ENCODE results near the gene SSH3.

The SSH3 gene

DNA sequence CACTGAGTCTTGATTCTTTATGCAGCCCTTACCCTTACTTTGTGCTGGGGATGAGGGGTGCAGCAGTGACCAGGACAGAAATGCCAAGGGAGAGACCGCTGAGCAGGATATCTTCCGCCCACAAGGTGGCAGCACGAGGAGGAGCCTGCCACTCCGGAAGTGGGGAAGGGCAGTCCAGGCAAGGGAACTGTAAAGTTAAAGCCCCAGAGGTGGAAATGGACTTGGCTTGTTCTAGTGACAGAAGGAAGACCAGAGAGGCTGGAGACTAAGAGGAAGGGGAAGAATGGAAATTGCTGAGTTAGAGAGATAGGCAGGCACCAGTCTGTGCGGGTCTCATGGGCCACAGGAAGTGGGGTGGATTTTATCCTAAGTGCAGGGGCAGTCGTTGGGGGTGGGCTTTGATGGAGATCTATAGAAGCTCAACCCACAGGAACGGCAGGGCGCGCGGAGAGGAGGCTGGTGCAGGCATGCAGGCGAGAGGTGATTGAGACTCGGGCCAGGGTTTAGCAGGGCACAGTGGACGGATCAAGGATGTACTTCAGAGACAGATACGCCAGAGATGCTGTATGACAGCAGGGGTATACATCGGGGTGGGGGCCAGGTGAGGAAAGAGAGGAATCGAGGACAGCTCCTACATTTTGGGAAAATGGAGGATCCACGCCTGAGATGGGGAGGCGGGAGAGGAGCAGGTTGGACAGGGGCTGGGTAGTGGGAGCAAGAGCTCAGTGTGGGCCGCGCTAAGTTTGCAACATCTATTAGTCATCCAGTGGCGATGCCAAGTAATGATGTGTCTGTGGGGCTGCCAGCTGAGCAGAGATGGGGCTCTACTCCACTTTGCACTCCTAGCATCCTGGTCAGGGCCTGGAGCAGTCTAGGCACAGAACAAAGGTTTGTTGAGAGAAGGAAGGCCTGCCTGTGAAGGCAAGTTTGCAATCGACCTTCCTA, 40.3 kb upstream of the SSH3 start:
- TF ChIP-seq, protein P1, sequence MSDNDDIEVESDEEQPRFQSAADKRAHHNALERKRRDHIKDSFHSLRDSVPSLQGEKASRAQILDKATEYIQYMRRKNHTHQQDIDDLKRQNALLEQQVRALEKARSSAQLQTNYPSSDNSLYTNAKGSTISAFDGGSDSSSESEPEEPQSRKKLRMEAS (IDR thresholded peaks at IDR 0.05; ENCODE audit: low read depth, low read length) = 0 out of 2 replicates have a peak, but pooled peaks have one; percentile 9
- TF ChIP-seq MYC (IDR thresholded peaks at IDR 0.05; ENCODE audit: low read depth, low read length) = no peak
- no peak for TF ChIP-seq POLR2A (IDR thresholded peaks at IDR 0.05; ENCODE audit: extremely low read depth, insufficient read length)
- TF ChIP-seq, protein P2, sequence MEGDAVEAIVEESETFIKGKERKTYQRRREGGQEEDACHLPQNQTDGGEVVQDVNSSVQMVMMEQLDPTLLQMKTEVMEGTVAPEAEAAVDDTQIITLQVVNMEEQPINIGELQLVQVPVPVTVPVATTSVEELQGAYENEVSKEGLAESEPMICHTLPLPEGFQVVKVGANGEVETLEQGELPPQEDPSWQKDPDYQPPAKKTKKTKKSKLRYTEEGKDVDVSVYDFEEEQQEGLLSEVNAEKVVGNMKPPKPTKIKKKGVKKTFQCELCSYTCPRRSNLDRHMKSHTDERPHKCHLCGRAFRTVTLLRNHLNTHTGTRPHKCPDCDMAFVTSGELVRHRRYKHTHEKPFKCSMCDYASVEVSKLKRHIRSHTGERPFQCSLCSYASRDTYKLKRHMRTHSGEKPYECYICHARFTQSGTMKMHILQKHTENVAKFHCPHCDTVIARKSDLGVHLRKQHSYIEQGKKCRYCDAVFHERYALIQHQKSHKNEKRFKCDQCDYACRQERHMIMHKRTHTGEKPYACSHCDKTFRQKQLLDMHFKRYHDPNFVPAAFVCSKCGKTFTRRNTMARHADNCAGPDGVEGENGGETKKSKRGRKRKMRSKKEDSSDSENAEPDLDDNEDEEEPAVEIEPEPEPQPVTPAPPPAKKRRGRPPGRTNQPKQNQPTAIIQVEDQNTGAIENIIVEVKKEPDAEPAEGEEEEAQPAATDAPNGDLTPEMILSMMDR (IDR thresholded peaks at IDR 0.05; ENCODE audit: low read depth, low read length) = peak; percentile 91
- no peak overlapping the region for H3K4me3 ChIP-seq (ENCODE audit: low read depth, low read length)
- DNase-seq (ENCODE audit: low read depth) = peak; percentile 92

- no peak for DNase-seq (ENCODE audit: low read depth)
- H3K4me3 ChIP-seq (ENCODE audit: low read depth, low read length) = no peak overlapping the region
- TF ChIP-seq, protein P2 (IDR thresholded peaks at IDR 0.05; ENCODE audit: low read depth, low read length) = no peak
- TF ChIP-seq MYC (IDR thresholded peaks at IDR 0.05; ENCODE audit: low read depth, low read length) (no peak), POLR2A (IDR thresholded peaks at IDR 0.05; ENCODE audit: extremely low read depth, insufficient read length) (no peak)
- TF ChIP-seq, protein P1 (IDR thresholded peaks at IDR 0.05; ENCODE audit: low read depth, low read length) = no peak
Measured at GRCh38 chr11:67264260-67264659, 39.1 kb upstream of the SSH3 start.

DNA sequence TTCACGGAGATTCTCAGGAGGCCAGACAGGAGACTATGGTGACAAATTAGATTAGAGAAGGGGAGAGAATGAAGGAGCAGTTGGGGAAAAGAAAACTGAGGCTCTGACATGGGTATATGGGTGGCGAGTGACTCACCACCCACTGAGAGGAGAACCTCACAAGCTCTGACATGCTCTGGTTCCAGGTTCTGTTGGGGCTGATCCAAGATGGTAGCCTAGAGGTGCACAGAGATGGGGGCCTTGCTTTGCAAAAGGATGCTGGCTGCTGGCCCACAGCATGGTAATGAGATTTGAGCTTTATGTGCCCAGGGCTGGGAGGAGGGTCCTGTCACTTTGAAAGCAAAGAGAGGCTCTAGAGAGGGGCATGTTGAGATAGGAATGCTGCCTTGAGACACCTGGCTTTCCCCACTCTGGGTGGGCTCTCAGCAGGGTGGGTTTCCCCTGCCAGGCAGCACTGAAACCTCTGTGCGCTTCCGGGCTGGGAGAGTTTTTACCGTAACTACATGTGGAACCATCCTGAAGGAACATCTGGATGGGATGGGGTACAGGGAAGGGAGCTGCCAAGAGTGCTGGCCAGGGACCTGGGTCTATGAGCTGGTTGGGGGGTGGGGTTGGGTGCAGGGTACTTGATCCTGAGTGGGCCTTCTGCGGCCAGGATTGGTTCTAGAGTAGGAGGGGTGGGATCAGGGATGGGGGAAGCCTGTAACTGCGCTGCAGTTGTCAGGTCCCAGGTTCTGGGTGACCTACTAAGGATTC, 38.3 kb upstream of the SSH3 start:
- H3K4me3 ChIP-seq (ENCODE audit: low read depth, low read length) = no peak overlapping the region
- TF ChIP-seq MYC (IDR thresholded peaks at IDR 0.05; ENCODE audit: low read depth, low read length) (no peak), POLR2A (IDR thresholded peaks at IDR 0.05; ENCODE audit: extremely low read depth, insufficient read length) (no peak)
- TF ChIP-seq, protein P1 (IDR thresholded peaks at IDR 0.05; ENCODE audit: low read depth, low read length) = no peak
- TF ChIP-seq, protein P2 (IDR thresholded peaks at IDR 0.05; ENCODE audit: low read depth, low read length) = no peak
- no peak for DNase-seq (ENCODE audit: low read depth)

- DNase-seq (ENCODE audit: low read depth) = peak; percentile 79
- TF ChIP-seq MYC (IDR thresholded peaks at IDR 0.05; ENCODE audit: low read depth, low read length) = no peak; the same call in 1 of the 2 replicates
- TF ChIP-seq, protein P2 (IDR thresholded peaks at IDR 0.05; ENCODE audit: low read depth, low read length) = peak; percentile 42
- H3K4me3 ChIP-seq (ENCODE audit: low read depth, low read length) = peak overlapping the region; percentile 23
Measured at GRCh38 chr11:67265633-67266448, 37.5 kb upstream of the SSH3 start.

DNA sequence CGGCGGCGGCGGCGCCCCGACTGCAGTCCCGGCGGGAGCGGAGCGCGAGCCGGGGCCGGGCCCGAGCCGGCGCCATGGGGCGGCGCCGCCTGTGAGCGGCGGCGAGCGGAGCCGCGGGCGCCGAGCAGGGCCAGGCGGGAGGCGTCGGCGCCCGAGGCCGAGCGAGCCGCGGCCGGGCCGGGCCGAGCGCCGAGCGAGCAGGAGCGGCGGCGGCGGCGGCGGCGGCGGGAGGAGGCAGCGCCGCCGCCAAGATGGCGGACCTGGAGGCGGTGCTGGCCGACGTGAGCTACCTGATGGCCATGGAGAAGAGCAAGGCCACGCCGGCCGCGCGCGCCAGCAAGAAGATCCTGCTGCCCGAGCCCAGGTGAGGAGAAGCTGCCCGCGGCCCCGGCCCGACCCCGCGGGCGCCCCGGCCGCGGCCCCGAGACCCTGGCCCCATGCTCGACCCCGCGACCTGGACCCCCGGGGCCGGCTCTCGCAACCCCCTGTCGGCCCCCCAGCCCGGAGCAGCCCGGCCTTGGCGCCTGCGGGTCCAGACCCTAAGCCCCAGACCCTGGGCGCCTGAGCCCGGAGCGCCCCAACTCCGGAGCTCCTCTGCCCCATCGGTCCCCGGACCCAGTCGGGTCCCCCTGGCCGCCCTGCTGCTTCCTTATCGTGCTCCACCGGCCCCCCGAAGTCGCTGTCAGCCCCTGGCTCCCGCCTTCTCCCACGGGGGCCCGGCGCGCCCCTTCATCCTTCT, 36.7 kb upstream of the SSH3 start, which contains the start of gene GRK2:
Gene GRK2, plus strand, starts transcription at position 25 of the 739 bp plus-strand sequence. Its CDS starts 227 bp downstream, at position 252.
- peak; percentile 38 for TF ChIP-seq POLR2A (IDR thresholded peaks at IDR 0.05; ENCODE audit: extremely low read depth, insufficient read length)
- TF ChIP-seq, protein P1 (IDR thresholded peaks at IDR 0.05; ENCODE audit: low read depth, low read length) = no peak
- DNase-seq (ENCODE audit: low read depth) = peak; percentile 74
- peak within 1 kb of the TSS; percentile 89 for H3K4me3 ChIP-seq (ENCODE audit: low read depth, low read length)

Measured in NB4 (cell line).